Effector memory CD8-positive, alpha-beta T cell (primary cell): Measurements from ENCODE around the gene SLC25A25.

Experiments
- ATAC-seq: fragments of 150-1000 bp; cut with Tn5 transposase; replicated peaks from 2 replicates; pipeline ENCODE4 v1.10.0; 2021; ENCODE audit warnings: mild to moderate bottlenecking, moderate library complexity
- DNase-seq, 3 experiments: peaks; one replicate each; pipeline ENCODE4 v3.0.0; 2021
- H3K27ac Mint-ChIP-seq, 2 donors: one replicate each; pipeline ENCODE4 v1.8.0; 2022; ENCODE audit warnings: mild to moderate bottlenecking in 2 of 2, mixed read lengths in 2 of 2, moderate library complexity in 2 of 2
- H3K27me3 Mint-ChIP-seq, 2 donors: one replicate each; pipeline ENCODE4 v1.8.0; 2022; ENCODE audit warnings: mixed read lengths in 2 of 2
- H3K36me3 Mint-ChIP-seq: one replicate; pipeline ENCODE4 v1.8.0; 2022; ENCODE audit warnings: mild to moderate bottlenecking, moderate library complexity, mixed read lengths; ENCODE audit not compliant: insufficient read depth
- H3K4me1 Mint-ChIP-seq, 2 donors: one replicate each; pipeline ENCODE4 v1.8.0; 2022; ENCODE audit warnings: low read depth in 2 of 2, mixed read lengths in 2 of 2
- H3K4me3 Mint-ChIP-seq, 2 donors: one replicate each; pipeline ENCODE4 v1.8.0; 2022; ENCODE audit warnings: mild to moderate bottlenecking in 2 of 2, mixed read lengths in 2 of 2, moderate library complexity in 2 of 2
- H3K9me3 Mint-ChIP-seq, 2 donors: one replicate each; pipeline ENCODE4 v1.8.0; 2022; ENCODE audit warnings: mixed read lengths in 2 of 2

Gene SLC25A25

DNA sequence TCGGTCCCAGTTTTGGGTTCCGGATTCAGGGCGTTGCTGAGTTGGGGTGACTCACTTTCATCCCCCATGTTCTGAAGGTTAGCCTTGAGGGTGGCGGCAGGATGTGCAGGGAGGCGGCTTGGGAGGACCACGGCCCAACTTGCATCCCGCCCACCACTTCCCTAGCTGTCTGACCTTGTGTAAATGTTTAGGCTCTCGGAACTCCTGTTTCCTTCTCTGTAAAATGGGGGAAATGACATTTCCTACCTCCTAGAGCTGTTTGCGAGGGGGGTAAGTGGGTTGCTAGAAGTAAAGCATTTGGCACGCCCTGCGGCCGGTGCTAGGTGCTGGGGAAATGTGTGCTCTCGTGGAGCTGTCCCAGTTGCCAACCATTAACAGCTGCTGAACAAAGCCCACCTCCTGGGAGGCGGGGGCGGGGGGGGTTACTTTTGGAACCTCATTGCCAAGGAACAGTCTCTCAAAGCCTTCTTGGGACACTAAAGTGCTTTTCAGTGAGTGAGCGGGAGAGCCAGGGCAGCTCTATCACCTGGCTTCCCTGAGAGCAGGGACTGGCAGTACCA is 32.0 kb downstream of the SLC25A25 start:
- Mint-ChIP-seq H3K27ac (peak overlapping the region in 1 of 2 donors; percentile 79), H3K27me3 (no peaks in the 10 kb centered on the region), H3K9me3 (no peaks in the 10 kb centered on the region), H3K4me1 (peaks cover 23 to 33% of the 10 kb centered on the region in 2 donors), H3K4me3 (peak overlapping the region in 1 of 2 donors; percentile 25), H3K36me3 (peaks cover 35% of the 10 kb centered on the region)
- DNase-seq (no peak), ATAC-seq (no peak)

DNA sequence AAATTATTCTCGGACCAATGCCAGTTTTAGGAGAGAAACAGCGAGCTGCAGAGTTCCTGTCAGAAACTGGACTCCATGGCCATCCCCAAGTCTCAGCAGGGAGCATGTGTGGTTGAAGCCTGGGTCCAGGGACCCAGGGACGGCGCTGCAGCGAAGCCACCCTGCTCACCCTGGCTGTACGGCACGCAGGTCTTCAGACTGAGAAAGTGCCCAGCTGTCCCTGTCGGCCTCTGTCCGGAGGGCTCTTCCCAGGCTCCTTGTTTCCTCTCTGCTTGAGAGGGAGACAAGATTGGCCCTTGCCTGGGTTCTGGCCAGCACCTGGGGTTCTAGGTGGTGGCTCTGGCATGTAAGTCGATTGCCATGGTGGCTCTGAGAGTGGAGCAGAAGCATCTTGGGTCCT is 32.5 kb downstream of the SLC25A25 start:
- Mint-ChIP-seq H3K4me1 (peaks cover 23 to 33% of the 10 kb centered on the region in 2 donors), H3K9me3 (no peaks in the 10 kb centered on the region), H3K27me3 (no peaks in the 10 kb centered on the region), H3K4me3 (no peak overlapping the region), H3K27ac (peak overlapping the region; percentile 79 to 87), H3K36me3 (peaks cover 37% of the 10 kb centered on the region)
- no peak for DNase-seq
- ATAC-seq, result no peak

GRCh38 chr9:128101231-128101661 is 33.2 kb downstream of the SLC25A25 start:
- Mint-ChIP-seq H3K27ac (peak overlapping the region; percentile 79 to 87), H3K27me3 (no peaks in the 10 kb centered on the region)

DNA sequence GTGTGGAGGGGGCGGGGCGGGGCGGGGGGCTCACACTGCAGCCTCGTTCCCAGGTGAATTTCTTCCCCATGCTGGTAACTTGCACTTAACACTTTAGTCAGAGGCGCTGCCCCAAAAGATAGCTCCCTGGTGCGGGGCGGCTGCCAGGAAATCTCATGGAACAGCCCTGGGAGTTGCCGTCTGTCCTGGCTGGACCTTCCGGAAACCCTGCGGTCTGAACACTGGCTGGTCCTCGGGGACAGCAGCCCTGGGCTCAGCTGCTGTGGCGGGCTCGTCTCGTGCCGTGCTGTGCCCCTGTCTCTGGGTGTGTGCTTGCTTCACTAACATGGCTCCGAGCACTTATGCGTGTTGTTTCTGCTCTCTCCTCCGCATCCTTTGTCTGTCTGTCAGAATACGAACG is 33.7 kb downstream of the SLC25A25 start:
- peaks cover 19 to 33% of the 10 kb centered on the region in 2 donors for H3K4me1 Mint-ChIP-seq

More at GRCh38 chr9:128101231-128101661, 33.2 kb downstream of the SLC25A25 start:
- Mint-ChIP-seq H3K4me3 (no peak overlapping the region), H3K9me3 (no peaks in the 10 kb centered on the region), H3K36me3 (peaks cover 44% of the 10 kb centered on the region), H3K4me1 (peaks cover 23 to 33% of the 10 kb centered on the region in 2 donors)
- DNase-seq (no peak), ATAC-seq (no peak)

DNA sequence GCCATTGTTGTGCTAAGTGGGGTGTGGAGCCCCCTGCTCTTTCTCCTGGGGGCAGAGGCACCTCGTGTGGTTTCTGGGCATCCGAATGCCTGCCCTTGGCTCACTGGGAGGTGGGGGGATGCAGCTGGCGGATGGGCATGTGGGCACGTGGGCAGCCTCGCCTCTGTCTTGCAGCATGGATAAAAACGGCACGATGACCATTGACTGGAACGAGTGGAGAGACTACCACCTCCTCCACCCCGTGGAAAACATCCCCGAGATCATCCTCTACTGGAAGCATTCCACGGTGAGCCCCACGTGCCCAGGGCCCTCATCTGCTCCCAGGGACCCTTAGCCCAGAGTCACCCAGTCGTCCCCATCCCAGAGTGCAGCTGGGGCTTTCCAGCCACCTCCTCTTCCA is 34.2 kb downstream of the SLC25A25 start:
- Mint-ChIP-seq H3K27ac (peak overlapping the region; percentile 87 to 88), H3K36me3 (peaks cover 51% of the 10 kb centered on the region)

More for the DNA sequence above, 33.7 kb downstream of the SLC25A25 start:
- Mint-ChIP-seq H3K9me3 (no peaks in the 10 kb centered on the region), H3K27me3 (no peaks in the 10 kb centered on the region), H3K27ac (peak overlapping the region in 1 of 2 donors; percentile 87), H3K36me3 (peaks cover 48% of the 10 kb centered on the region), H3K4me3 (no peak overlapping the region)
- no peak for ATAC-seq
- DNase-seq, result no peak

GRCh38 chr9:128102861-128103588 is 35.0 kb downstream of the SLC25A25 start:
- H3K9me3 Mint-ChIP-seq, result no peaks in the 10 kb centered on the region
- H3K27me3 Mint-ChIP-seq, result no peaks in the 10 kb centered on the region
- peak overlapping the region; percentile 87 to 88 for H3K27ac Mint-ChIP-seq
- H3K4me1 Mint-ChIP-seq, result peaks cover 16 to 27% of the 10 kb centered on the region in 2 donors
- no peak for DNase-seq
- ATAC-seq, result no peak
- H3K4me3 Mint-ChIP-seq, result no peak overlapping the region
- H3K36me3 Mint-ChIP-seq, result peaks cover 58% of the 10 kb centered on the region

More for the DNA sequence above, 34.2 kb downstream of the SLC25A25 start:
- H3K4me1 Mint-ChIP-seq, result peaks cover 16 to 32% of the 10 kb centered on the region in 2 donors
- ATAC-seq, result no peak
- H3K27me3 Mint-ChIP-seq, result no peaks in the 10 kb centered on the region
- H3K4me3 Mint-ChIP-seq, result no peak overlapping the region
- no peaks in the 10 kb centered on the region for H3K9me3 Mint-ChIP-seq
- DNase-seq, result no peak

- ATAC-seq (peak; percentile 65), DNase-seq (no peak)
- Mint-ChIP-seq H3K4me1 (peaks cover 16 to 23% of the 10 kb centered on the region in 2 donors), H3K27me3 (no peaks in the 10 kb centered on the region), H3K36me3 (peaks cover 59% of the 10 kb centered on the region), H3K27ac (peak overlapping the region; percentile 44 to 88), H3K9me3 (no peaks in the 10 kb centered on the region), H3K4me3 (no peak overlapping the region)
These were observed 35.5 kb downstream of the SLC25A25 start for GRCh38 chr9:128103589-128103962.

DNA sequence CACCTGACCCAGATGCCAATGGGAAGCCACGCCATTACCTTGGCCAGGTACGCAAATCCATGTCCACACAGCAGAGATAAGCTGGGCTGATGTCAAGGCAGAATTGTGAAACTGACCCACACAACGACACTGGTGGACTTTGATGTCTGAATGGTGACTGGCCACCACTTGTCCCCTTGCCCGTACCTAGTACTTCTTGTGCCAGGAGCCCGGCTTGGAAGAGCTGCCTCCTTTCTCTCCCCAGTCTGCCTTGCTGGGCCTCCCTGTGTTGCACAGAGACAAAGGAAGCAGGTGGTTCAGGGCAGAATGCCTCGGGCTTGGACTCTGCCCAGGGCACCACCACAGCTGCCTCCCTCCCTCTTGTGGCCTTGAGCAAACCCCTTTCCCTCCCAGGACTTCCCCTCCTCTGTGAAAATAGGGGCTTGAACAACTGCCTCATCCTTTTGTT is 36.2 kb downstream of the SLC25A25 start:
- H3K4me3 Mint-ChIP-seq, result no peak overlapping the region
- H3K27ac Mint-ChIP-seq, result peak overlapping the region in 1 of 2 donors; percentile 44
- DNase-seq (no peak), ATAC-seq (no peak)
- peaks cover 59% of the 10 kb centered on the region for H3K36me3 Mint-ChIP-seq
- H3K4me1 Mint-ChIP-seq, result peaks cover 11 to 17% of the 10 kb centered on the region in 2 donors
- H3K27me3 Mint-ChIP-seq, result no peaks in the 10 kb centered on the region
- H3K9me3 Mint-ChIP-seq, result no peaks in the 10 kb centered on the region

GRCh38 chr9:128105538-128106175 is 37.6 kb downstream of the SLC25A25 start:
- no peak for ATAC-seq
- Mint-ChIP-seq H3K36me3 (peaks cover 61% of the 10 kb centered on the region), H3K27ac (peak overlapping the region in 1 of 2 donors; percentile 38), H3K27me3 (no peaks in the 10 kb centered on the region), H3K4me3 (no peak overlapping the region), H3K4me1 (peaks cover 6 to 12% of the 10 kb centered on the region in 2 donors), H3K9me3 (no peaks in the 10 kb centered on the region)
- no peak for DNase-seq

GRCh38 chr9:128106181-128106939 is 38.3 kb downstream of the SLC25A25 start:
- Mint-ChIP-seq H3K4me1 (peaks cover 6 to 9% of the 10 kb centered on the region in 2 donors), H3K4me3 (no peak overlapping the region), H3K36me3 (peaks cover 54% of the 10 kb centered on the region), H3K9me3 (no peaks in the 10 kb centered on the region), H3K27me3 (no peaks in the 10 kb centered on the region), H3K27ac (peak overlapping the region; percentile 38 to 54)
- DNase-seq, result no peak
- no peak for ATAC-seq

DNA sequence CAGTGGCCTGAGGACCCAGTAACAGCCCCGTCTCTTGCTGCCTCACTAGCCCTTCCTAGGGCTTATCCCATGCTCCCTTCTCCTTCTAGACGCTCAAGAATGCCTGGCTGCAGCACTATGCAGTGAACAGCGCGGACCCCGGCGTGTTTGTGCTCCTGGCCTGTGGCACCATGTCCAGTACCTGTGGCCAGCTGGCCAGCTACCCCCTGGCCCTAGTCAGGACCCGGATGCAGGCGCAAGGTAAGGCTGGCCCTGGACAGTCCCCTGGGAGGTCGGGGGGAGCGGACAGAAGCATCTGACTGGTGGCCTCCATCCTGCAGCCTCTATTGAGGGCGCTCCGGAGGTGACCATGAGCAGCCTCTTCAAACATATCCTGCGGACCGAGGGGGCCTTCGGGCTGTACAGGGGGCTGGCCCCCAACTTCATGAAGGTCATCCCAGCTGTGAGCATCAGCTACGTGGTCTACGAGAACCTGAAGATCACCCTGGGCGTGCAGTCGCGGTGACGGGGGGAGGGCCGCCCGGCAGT is 39.0 kb downstream of the SLC25A25 start:
- Mint-ChIP-seq H3K36me3 (peaks cover 53% of the 10 kb centered on the region), H3K4me3 (no peak overlapping the region), H3K9me3 (no peaks in the 10 kb centered on the region), H3K27me3 (no peaks in the 10 kb centered on the region), H3K27ac (peak overlapping the region in 1 of 2 donors; percentile 54), H3K4me1 (peaks cover 6 to 9% of the 10 kb centered on the region in 2 donors)
- no peak for DNase-seq
- ATAC-seq, result no peak

GRCh38 chr9:128107468-128108268 is 39.6 kb downstream of the SLC25A25 start:
- Mint-ChIP-seq H3K4me1 (peaks cover 4 to 6% of the 10 kb centered on the region in 2 donors), H3K36me3 (peaks cover 46% of the 10 kb centered on the region), H3K9me3 (no peaks in the 10 kb centered on the region), H3K27ac (no peak overlapping the region), H3K4me3 (no peak overlapping the region), H3K27me3 (no peaks in the 10 kb centered on the region)
- DNase-seq (no peak), ATAC-seq (no peak)
